HG03460 (cell line): ENCODE results near the gene NFKB1.
"Not testable (repeated sequence)": the region's sequence is repeated elsewhere in the genome, so short reads cannot be mapped to it uniquely, and the experiment has no call there.

ENCODE experiments used
- ATAC-seq: cut with Tn5 transposase; IDR thresholded peaks from one replicate; pipeline ENCODE4 v1.9.1; 2021; ENCODE audit not compliant: unreplicated experiment

NFKB1 gene

GRCh38 chr4:102500696-102501446 lies at the start of gene NFKB1:
Gene NFKB1 (plus strand): TSS chr4:102501359. CDS start chr4:102525519, 24,160 bp downstream.
- ATAC-seq = peak; percentile 65

GRCh38 chr4:102452854-102453253 lies 48.3 kb upstream of the NFKB1 start:
- ATAC-seq = no peak

- no peak for ATAC-seq
Measured at GRCh38 chr4:102453827-102454226, 47.3 kb upstream of the NFKB1 start.

- ATAC-seq = no peak
Measured at GRCh38 chr4:102454268-102454667, 46.9 kb upstream of the NFKB1 start.

GRCh38 chr4:102454981-102455685 lies 46.0 kb upstream of the NFKB1 start:
- no peak for ATAC-seq

DNA sequence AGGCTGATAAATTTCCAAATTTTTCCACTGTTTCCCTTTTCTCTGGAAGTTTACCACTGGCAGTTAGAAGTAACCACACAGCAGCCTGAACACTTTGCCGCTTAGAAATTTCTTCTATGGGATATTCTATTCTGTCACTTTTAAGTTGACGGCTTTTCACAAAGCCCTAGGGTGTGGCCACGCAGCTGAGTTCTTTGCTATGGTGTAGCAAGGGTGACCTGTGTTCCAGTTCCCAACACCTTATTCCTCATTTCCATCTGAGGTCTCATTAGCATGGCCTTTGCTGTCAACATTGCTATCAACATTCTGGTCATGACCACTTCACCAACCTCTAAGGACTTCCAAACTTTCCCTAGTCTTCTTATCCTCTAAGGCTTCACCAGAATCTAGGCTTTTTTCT lies 45.4 kb upstream of the NFKB1 start:
- no peak for ATAC-seq

DNA sequence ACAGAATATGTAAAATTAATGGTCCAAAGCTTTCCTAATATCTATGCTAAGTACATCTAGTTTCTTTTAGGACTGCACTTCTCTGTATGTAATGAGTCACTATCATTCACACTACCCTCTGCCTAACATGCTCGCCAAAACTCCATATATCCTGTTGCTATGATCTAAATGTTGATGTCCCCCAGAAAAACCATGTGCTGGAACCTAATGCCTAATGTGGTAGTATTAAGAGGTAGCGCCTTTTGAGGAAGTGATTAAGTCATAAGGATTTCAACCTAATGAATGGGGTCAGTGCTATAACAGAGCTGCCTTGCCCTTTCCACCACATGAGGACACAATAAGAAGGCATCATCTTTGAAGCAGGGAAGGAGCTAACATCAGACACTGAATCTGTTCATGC lies 34.9 kb upstream of the NFKB1 start:
- no peak for ATAC-seq

DNA sequence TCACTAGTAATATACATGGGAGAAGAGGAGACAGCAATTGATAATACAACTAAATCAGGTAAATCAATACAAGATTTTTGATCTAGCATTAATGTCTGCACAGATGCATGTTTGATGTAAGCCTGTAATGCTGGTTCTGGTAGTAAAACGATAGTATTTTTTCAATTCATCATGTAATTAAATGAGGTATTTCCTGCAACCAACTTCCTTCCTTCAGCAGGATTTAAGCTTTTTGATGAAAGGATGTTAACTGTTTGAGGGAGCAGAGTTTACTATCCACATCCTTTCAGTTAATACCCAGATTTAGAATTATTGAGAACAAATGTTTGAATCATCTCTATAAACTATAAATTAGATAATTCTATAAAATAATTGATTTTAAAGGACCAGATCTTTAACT lies 31.4 kb upstream of the NFKB1 start:
- no peak for ATAC-seq

GRCh38 chr4:102472441-102473013 lies 28.6 kb upstream of the NFKB1 start:
- no peak for ATAC-seq

DNA sequence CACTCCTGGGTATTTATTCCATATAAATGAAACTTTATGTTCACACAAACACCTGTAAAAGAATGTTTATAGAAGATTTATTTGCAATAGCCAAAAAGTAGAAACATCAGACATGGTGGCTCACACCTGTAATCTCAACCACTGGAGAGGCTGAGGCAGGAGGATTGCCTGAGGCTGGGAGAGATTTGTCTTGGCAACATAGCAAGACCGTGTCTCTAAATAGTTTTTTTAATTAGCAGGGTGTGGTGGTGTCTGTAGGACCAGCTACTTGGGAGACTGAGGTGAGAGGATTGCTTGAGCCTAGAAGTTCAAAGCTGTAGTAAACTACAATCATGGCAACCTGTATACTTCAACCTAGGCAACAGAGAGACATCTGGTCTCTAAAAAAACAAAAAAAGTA lies 27.7 kb upstream of the NFKB1 start:
- ATAC-seq = no peak

GRCh38 chr4:102474736-102475504 lies 26.2 kb upstream of the NFKB1 start:
- ATAC-seq = no peak

- no peak for ATAC-seq
Measured at GRCh38 chr4:102477657-102478056, 23.5 kb upstream of the NFKB1 start.

DNA sequence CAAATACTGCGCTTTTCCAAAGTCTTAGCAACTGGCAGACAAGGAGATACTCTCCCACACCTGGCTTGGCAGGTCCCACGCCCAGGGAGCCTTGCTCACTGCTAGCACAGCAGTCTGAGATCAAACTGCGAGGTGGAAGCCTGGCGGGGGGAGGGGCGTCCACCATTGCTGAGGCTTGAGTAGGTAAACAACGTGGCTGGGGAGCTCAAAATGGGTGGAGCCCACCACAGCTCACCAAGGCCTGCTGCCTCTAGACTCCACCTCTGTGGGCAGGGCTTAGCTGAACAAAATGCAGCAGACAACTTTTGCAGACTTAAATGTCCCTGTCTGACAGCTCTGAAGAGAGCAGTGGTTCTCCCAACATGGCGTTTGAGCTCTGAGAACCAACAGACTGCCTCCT lies 23.0 kb upstream of the NFKB1 start:
- ATAC-seq = no peak

DNA sequence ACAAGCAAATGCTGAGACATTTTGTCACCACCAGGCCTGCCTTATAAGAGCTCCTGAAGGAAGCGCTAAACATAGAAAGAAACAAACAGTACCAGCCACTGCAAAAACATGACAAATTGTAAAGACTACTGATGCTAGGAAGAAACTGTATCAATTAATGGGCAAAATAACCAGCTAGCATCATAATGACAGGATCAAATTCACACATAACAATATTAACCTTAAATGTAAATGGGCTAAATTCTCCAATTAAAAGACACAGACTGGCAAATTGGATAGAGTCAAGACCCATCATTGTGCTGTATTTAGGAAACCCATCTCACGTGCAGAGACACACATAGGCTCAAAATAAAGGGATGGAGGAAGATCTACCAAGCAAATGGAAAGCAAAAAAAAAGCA lies 21.3 kb upstream of the NFKB1 start:
- ATAC-seq = not testable (repeated sequence)

DNA sequence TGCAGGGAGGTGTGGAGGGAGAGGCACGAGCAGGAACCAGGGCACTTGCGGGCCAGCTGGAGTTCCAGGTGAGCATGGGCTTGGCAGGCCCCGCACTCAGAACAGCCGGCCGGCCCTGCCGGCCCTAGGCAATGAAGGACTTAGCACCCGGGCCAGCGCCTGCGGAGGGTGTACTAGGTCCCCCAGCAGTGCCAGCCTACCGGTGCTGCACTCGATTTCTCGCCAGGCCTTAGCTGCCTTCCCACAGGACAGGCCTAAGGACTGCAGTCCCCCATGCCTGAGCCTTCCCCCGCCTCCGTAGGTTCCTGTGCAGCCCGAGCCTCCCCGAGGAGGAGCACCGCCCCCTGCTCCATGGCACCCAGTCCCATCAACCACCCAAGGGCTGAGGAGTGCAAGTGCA lies 18.0 kb upstream of the NFKB1 start:
- ATAC-seq = no peak

GRCh38 chr4:102483990-102484692 lies 17.0 kb upstream of the NFKB1 start:
- not testable (repeated sequence) for ATAC-seq

DNA sequence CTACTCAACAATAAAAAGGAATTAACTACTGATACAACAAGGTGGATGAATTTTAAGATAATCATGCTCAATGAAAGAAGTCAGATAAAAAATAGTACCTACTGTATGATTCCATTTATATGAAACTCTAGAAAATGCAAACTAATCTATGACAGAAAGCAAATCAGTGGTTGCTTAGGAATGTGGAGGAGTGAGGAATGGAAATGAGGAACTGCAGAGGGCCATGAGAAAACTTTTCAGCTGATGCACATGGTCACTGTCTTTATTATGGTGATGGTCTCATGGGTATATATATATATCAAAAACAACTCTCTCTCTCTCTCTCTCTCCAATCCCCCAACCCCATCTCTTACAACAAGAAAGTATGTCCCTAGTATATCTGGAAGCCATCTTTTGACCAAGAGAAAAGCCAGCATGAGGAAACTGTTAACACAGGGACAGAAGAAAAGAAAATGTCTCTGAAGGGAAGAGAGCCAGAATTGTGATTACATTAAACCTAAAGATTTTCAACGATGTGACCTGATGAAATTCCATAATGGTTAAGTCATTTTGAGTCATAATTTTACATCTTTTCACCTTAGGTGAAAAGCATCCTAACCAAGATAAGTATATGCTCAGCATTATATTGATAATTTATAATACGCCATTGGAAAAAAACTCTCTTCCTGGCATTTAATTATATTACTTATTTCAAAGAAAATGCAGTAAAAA lies 8.5 kb upstream of the NFKB1 start:
- no peak for ATAC-seq

- no peak for ATAC-seq
Measured at GRCh38 chr4:102493257-102493656, 7.9 kb upstream of the NFKB1 start.

GRCh38 chr4:102493794-102494193 lies 7.4 kb upstream of the NFKB1 start:
- ATAC-seq = no peak

DNA sequence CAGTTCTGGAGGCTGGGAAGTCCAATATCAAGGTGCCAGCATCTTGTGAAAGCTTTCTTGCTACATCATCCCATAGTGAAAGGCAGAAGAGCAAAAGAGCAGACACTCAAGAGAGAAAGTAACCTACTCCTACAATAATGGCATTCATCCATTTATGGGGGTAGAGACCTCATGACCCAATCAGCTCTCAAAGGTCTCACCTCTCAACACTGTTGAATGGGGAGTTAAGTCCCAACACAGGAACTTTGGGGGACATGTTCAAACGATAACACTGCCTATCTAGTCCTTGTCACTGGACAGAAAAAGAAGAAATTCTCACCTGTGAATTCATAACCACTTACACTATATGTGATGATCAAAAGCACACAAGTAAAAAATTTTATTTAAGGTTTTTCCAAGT lies 6.6 kb upstream of the NFKB1 start:
- ATAC-seq = no peak
